Ramos (cell line): ENCODE measurements around the gene HLA-DOA.

Source experiments
- in situ Hi-C: fragments of 300-500 bp; cut with MboI; formaldehyde crosslinking; loops from one replicate; pipeline ENCODE4 v1.14.3; 2022; ENCODE audit warnings: low sequenced_read_pairs; ENCODE audit not compliant: unreplicated experiment

HLA-DOA gene

GRCh38 chr6:32982084-32982701, 27.2 kb downstream of the HLA-DOA start:
- in situ Hi-C loops = no loop called here

GRCh38 chr6:32980488-32981038, 28.8 kb downstream of the HLA-DOA start:
- in situ Hi-C loops = no loop called here

- in situ Hi-C loops = no loop called here
Observed at GRCh38 chr6:32979720-32980487, 29.5 kb downstream of the HLA-DOA start.

- in situ Hi-C loops = no loop called here
Observed at GRCh38 chr6:32977953-32978324, 31.5 kb downstream of the HLA-DOA start.

- in situ Hi-C loops = no loop called here
Observed at GRCh38 chr6:32977272-32977952, 32.0 kb downstream of the HLA-DOA start.

- in situ Hi-C loops = no loop called here
Observed at GRCh38 chr6:32976334-32977069, 32.9 kb downstream of the HLA-DOA start.

GRCh38 chr6:32975886-32976285, 33.5 kb downstream of the HLA-DOA start:
- in situ Hi-C loops = no loop called here

- in situ Hi-C loops = no loop called here
Observed at GRCh38 chr6:32974541-32975308, 34.7 kb downstream of the HLA-DOA start.

GRCh38 chr6:32974016-32974333, 35.4 kb downstream of the HLA-DOA start:
- in situ Hi-C loops = no loop called here

GRCh38 chr6:32973144-32974015, 36.0 kb downstream of the HLA-DOA start:
- in situ Hi-C loops = no loop called here

- in situ Hi-C loops = no loop called here
Observed at GRCh38 chr6:32972353-32973143, 36.8 kb downstream of the HLA-DOA start.

- in situ Hi-C loops = no loop called here
Observed at GRCh38 chr6:32971581-32972352, 37.6 kb downstream of the HLA-DOA start.

GRCh38 chr6:32971242-32971580, 38.2 kb downstream of the HLA-DOA start:
- in situ Hi-C loops = no loop called here

- in situ Hi-C loops = no loop called here
Observed at GRCh38 chr6:32970413-32971241, 38.8 kb downstream of the HLA-DOA start.

GRCh38 chr6:32969685-32970412, 39.5 kb downstream of the HLA-DOA start:
- in situ Hi-C loops = no loop called here
